Measurements from ENCODE around the gene ANKS1A. TPM values are rescaled to one million over a fixed set of nuclear protein-coding genes. Genes with fewer than 3 reads are reported as not detected.
"Not testable (repeated sequence)": the region's sequence is repeated elsewhere in the genome, so short reads cannot be mapped to it uniquely, and the experiment has no call there.

Gene ANKS1A
- total RNA-seq, 4 donors from 2014 or later = 25.7 to 49.7 (median 28.1) TPM

GRCh38 chr6:34897130-34897529, 8.1 kb downstream of the ANKS1A start:
- no peak for ATAC-seq (ENCODE audit: low FRiP score)
- TF ChIP-seq CTCF (IDR thresholded peaks at IDR 0.05) = no peak
- DNase-seq (ENCODE audit: low spot score) = no peak

- ATAC-seq (ENCODE audit: low FRiP score) (no peak), DNase-seq (ENCODE audit: low spot score) (no peak)
- no peak for TF ChIP-seq CTCF (IDR thresholded peaks at IDR 0.05)
Observed at GRCh38 chr6:34897716-34898115, 8.7 kb downstream of the ANKS1A start.

GRCh38 chr6:34899748-34900147, 10.7 kb downstream of the ANKS1A start:
- DNase-seq (ENCODE audit: low spot score); ATAC-seq (ENCODE audit: low FRiP score): not testable (repeated sequence)

- DNase-seq (ENCODE audit: low spot score) (no peak), ATAC-seq (ENCODE audit: low FRiP score) (no peak)
- no peak for TF ChIP-seq CTCF (IDR thresholded peaks at IDR 0.05)
Observed at GRCh38 chr6:34900321-34901031, 11.4 kb downstream of the ANKS1A start.

GRCh38 chr6:34901930-34902329, 12.9 kb downstream of the ANKS1A start:
- DNase-seq (ENCODE audit: low spot score) (no peak), ATAC-seq (ENCODE audit: low FRiP score) (no peak)
- no peak for TF ChIP-seq CTCF (IDR thresholded peaks at IDR 0.05)

GRCh38 chr6:34904990-34905613, 16.0 kb downstream of the ANKS1A start:
- DNase-seq (ENCODE audit: low spot score) (no peak), ATAC-seq (ENCODE audit: low FRiP score) (no peak)
- TF ChIP-seq CTCF (IDR thresholded peaks at IDR 0.05) = no peak

GRCh38 chr6:34906826-34907225, 17.8 kb downstream of the ANKS1A start:
- no peak for ATAC-seq (ENCODE audit: low FRiP score)

More at GRCh38 chr6:34906826-34907225, 17.8 kb downstream of the ANKS1A start:
- TF ChIP-seq CTCF (IDR thresholded peaks at IDR 0.05) = no peak
- DNase-seq (ENCODE audit: low spot score) = no peak
